GM13977 (cell line): ENCODE measurements around the gene ZDHHC3.

Experiments used
- DNase-seq: peaks from one replicate; pipeline ENCODE4 v3.0.0; 2012; ENCODE audit warnings: low spot score
- in situ Hi-C: fragments of 300-500 bp; cut with MboI; formaldehyde crosslinking; loops from one replicate; pipeline ENCODE4 v1.12.0; 2022; ENCODE audit warnings: low sequenced_read_pairs, low pct_unique_long_range_greater_than_20kb, mixed read lengths, inconsistent platforms; ENCODE audit not compliant: unreplicated experiment
- TF ChIP-seq, protein P1 (sequence below): IDR thresholded peaks from 2 replicates; pipeline ENCODE4 v1.5.1; 2012; ENCODE audit warnings: mild to moderate bottlenecking, control low read depth; ENCODE audit not compliant: insufficient read depth; ENCODE audit errors: extremely low read depth, missing control alignments

Gene ZDHHC3

DNA sequence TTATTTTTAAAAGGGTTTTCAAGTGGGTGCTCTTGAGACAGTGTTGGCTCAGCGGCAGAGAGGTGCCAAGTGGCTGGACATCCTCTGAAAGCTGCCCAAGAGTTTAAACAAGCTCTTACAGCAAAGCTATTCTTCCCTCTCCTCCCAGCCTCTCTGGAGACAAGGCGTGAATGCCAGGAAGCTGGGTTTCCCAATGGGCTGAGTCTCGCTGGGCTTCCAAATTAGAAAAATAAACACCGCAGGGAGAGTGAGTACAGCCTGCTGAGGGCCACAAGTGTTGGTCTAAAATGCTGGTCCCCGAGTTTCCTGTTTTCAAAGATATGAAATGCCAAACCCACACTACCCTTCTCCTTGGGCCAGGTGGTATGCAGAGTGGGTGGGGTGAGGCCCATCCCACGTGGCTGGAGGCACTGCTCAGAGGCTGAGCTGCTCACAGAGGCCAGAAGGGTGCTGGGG is 36.4 kb downstream of the ZDHHC3 start:
- TF ChIP-seq, protein P1, sequence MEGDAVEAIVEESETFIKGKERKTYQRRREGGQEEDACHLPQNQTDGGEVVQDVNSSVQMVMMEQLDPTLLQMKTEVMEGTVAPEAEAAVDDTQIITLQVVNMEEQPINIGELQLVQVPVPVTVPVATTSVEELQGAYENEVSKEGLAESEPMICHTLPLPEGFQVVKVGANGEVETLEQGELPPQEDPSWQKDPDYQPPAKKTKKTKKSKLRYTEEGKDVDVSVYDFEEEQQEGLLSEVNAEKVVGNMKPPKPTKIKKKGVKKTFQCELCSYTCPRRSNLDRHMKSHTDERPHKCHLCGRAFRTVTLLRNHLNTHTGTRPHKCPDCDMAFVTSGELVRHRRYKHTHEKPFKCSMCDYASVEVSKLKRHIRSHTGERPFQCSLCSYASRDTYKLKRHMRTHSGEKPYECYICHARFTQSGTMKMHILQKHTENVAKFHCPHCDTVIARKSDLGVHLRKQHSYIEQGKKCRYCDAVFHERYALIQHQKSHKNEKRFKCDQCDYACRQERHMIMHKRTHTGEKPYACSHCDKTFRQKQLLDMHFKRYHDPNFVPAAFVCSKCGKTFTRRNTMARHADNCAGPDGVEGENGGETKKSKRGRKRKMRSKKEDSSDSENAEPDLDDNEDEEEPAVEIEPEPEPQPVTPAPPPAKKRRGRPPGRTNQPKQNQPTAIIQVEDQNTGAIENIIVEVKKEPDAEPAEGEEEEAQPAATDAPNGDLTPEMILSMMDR = no peak
- in situ Hi-C loops = no loop called here
- no peak for DNase-seq

DNA sequence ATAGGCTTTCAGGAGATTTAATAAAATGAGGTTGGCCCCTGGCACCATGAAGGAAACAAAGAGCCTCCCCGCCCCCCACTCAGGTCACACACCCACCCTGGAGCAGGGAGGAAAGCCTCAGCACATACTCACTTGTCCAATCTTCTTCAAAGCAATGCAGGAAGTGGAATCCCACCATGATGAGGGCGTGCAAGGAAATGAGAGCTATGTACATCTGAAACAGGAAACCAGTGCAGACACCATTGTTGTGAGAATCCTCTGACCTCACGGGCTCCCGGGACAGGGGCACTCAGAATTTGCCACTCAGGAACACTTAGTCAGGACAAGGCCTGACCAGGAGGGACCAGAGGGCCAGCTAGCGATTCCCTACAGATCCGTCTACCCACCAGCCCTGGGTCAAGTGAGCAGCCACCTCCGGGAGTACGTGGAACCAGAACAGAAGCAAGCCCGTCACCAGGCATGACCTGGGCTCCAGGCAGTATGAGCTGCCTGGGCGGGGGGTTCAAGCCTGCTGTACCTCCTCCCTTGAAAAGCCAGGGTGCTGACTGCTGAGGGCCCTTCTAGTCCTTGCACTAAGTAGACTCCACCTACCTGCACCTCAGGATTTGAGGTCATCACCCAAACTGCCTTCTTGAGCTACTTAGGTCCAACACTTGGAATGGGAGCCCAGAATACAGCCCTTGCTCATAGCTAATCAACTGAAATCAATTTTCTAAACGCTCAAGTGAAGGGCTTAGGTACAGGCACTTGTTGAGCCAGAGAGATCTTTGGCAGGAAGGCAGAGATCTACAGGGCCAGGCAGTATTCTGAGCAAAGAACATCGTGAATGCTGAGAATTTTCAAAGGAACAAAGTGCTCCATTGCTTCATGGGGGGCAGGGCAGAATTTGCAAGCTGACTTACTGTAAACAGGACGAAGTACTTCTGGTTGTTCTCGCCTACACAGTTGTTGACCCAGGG is 42.7 kb downstream of the ZDHHC3 start:
- in situ Hi-C loops = no loop called here
- no peak for DNase-seq
- TF ChIP-seq, protein P1 = no peak

DNA sequence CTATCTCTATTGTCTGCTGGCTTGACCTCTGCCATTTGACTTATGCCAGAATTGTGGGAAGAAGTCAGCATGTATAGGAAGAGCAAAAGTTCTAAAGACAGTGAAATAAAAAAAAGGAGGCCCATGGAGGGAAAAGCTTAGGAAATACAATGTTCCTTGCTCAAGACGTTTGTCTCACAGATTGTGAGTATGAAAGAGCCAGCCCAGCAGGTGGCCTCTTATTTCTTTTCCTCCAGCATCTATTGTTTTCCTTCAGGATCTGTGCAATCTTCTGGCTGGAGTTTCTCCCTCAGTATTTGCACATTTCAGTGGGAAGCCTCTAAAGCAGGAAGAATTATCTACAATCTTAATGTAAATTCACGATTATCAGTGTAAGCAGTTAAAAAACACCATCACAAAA is 43.7 kb downstream of the ZDHHC3 start:
- no peak for DNase-seq
- in situ Hi-C loops = no loop called here
- TF ChIP-seq, protein P1 = no peak

DNA sequence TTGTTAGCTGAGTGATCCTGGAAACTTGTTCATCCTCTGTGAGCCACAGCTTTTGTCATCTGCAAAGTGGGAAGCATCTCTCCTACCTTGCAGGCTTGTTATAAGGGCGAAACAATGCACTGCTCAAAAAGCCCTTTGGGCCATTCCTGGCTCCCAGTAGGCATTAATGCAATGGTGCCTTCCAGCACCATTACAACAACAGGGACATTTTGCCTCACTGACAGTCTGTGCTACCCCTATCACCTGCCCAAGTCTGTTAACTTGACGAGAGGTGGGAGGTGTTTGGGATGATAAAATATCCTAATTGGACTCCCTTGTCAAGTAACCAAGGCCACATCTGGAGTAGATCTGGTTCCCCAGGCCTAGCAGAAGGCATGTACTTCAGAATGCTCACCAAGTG is 44.2 kb downstream of the ZDHHC3 start:
- DNase-seq = no peak
- in situ Hi-C loops = no loop called here
- TF ChIP-seq, protein P1 = no peak

DNA sequence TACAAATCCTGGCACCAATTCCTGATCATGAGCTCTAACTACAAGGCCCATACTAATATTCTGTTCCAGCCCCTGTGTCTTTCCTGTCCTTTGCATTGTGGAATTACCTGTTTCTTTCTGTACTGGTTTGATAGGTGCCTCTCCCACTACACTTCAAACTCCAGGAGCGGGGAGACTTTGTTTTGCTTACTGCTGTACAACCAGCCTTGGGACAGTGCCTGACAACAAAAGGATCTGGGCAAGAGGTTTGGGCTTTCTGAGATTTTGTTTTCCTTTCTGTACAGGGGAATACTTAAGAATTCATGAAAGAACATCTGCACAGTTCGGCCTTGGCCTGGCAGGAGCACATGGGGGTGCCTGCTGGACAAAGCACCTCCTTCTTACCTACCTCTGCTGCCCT is 45.1 kb downstream of the ZDHHC3 start:
- TF ChIP-seq, protein P1 = no peak
- no peak for DNase-seq
- in situ Hi-C loops = no loop called here

DNA sequence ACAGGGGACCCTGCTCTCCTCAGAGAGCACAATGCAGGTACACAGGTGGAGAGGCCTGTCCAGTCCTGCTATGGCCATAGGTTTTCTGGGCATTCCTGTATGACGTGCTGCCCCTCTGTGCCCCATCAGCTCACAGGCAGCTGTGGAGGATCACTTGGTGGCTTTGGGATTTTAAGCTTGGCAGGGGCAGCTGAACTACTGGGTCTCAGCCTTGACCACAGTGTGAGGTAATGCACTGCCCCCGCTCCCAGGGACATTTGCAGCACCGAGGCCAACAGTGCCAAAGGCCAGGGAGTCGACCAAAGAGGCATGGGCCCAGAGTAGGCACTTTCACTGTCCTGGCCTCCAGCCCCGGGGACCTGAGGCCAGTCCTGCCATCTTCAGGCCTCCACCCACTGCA is 46.2 kb downstream of the ZDHHC3 start:
- TF ChIP-seq, protein P1 = no peak
- in situ Hi-C loops = no loop called here

More for the DNA sequence above, 46.2 kb downstream of the ZDHHC3 start:
- no peak for DNase-seq
